PFSK-1 (cell line): ENCODE results near the gene DPEP1.

Experiments
- FOXP2 ChIP-seq: optimal IDR thresholded peaks from 2 replicates; pipeline ENCODE3; 2011; ENCODE audit warnings: borderline replicate concordance, control low read depth, inconsistent platforms; ENCODE audit not compliant: insufficient read depth; ENCODE audit errors: extremely low read length, extremely low read depth
- POLR2AphosphoS5 ChIP-seq: IDR thresholded peaks from 2 replicates; pipeline ENCODE4 v1.6.1; 2012; ENCODE audit warnings: low read depth, mild to moderate bottlenecking, control low read depth, low read length, moderate library complexity
- REST ChIP-seq, 2 experiments: IDR thresholded peaks; 2 replicates each; pipeline versions ENCODE4 v1.6.1 to v1.8.0; 2011 to 2012; ENCODE audit warnings: low read depth in 2 of 2, low read length in 2 of 2, control low read depth in 1 of 2, inconsistent platforms in 1 of 2, mild to moderate bottlenecking in 1 of 2, moderate library complexity in 1 of 2; ENCODE audit not compliant: insufficient read depth in 1 of 2
- TAF1 ChIP-seq: IDR thresholded peaks from 2 replicates; pipeline ENCODE4 v1.6.1; 2012; ENCODE audit warnings: low read length, control low read depth, borderline replicate concordance; ENCODE audit not compliant: insufficient read depth

- TF ChIP-seq POLR2AphosphoS5 = no peak
- TF ChIP-seq TAF1 = no peak
- TF ChIP-seq REST (IDR thresholded peaks at IDR 0.05; ENCODE audit: insufficient read depth in 1 of 2, low read depth in 2 of 2, low read length in 2 of 2) = no peak
- no peak for TF ChIP-seq FOXP2
Observed at GRCh38 chr16:89629827-89630610, 16.6 kb downstream of the DPEP1 start.
